Gastrocnemius medialis (tissue), 4 donors: Measurements from ENCODE around the gene SRGAP1. TPM values are rescaled to one million over a fixed set of nuclear protein-coding genes. Genes with fewer than 3 reads are reported as not detected.

Source experiments
- ATAC-seq, 2 donors: fragments of 150-250 bp; one replicate each; pipeline ENCODE4 v1.9.1; 2016
- DNase-seq, 2 donors: peaks; one replicate each; pipeline ENCODE4 v3.0.0-alpha.2; 2019
- H3K27ac ChIP-seq, 4 donors: fragments of 200-600 bp; sonication (generic); 1 replicate in 1 of 4; 2 replicates in 3 of 4; pipeline ENCODE4 v1.5.1; 2016 to 2018; ENCODE audit warnings: mild to moderate bottlenecking in 2 of 4, moderate library complexity in 1 of 4
- H3K27me3 ChIP-seq, 3 donors: fragments of 200-600 bp; sonication (generic) in 2 of 3; 1 replicate in 1 of 3; 2 replicates in 2 of 3; pipeline versions ENCODE4 v1.5.1 to v1.6.0; 2016 to 2019; ENCODE audit warnings: mild to moderate bottlenecking in 1 of 3, moderate library complexity in 1 of 3
- H3K36me3 ChIP-seq, 2 donors: fragments of 200-600 bp; sonication (generic) in 1 of 2; one replicate each; pipeline ENCODE4 v1.5.1; 2017 to 2018
- H3K4me1 ChIP-seq, 2 donors: fragments of 200-600 bp; sonication (generic) in 1 of 2; one replicate each; pipeline ENCODE4 v1.5.1; 2016 to 2017; ENCODE audit warnings: mild to moderate bottlenecking in 2 of 2
- H3K4me3 ChIP-seq, 4 donors: fragments of 200-600 bp; sonication (generic) in 3 of 4; 1 replicate in 1 of 4; 2 replicates in 3 of 4; pipeline ENCODE4 v1.5.1; 2016 to 2019; ENCODE audit warnings: mild to moderate bottlenecking in 2 of 4
- H3K9me3 ChIP-seq, 3 donors: fragments of 200-600 bp; sonication (generic) in 2 of 3; 1 replicate in 1 of 3; 2 replicates in 2 of 3; pipeline ENCODE4 v1.5.1; 2016 to 2019
- CTCF ChIP-seq, 5 experiments: fragments of 450-650 bp in 3 of 5; fragments of 200-600 bp in 2 of 5; sonication (generic) in 2 of 5; IDR thresholded peaks in 4 of 5; conservative IDR thresholded peaks in 1 of 5; 1 replicate in 4 of 5; 2 replicates in 1 of 5; pipeline ENCODE4 v1.5.1; 2016 to 2019; ENCODE audit warnings: antibody characterized with exemption in 5 of 5, mild to moderate bottlenecking in 3 of 5, moderate library complexity in 3 of 5
- POLR2A ChIP-seq, 2 donors: fragments of 450-650 bp; IDR thresholded peaks; one replicate each; pipeline ENCODE4 v1.6.1; 2017; ENCODE audit warnings: antibody characterized with exemption in 2 of 2, mild to moderate bottlenecking in 2 of 2, moderate library complexity in 2 of 2
- in situ Hi-C, 4 donors: fragments of 200-750 bp; cut with MboI; loops; one replicate each; pipeline versions ENCODE4 v1.15.0 to v1.8.0; 2017; ENCODE audit warnings: low sequenced_read_pairs in 4 of 4
- intact Hi-C: fragments of 100-400 bp; cut with DNase I; formaldehyde crosslinking; loops from one replicate; pipeline ENCODE4 v1.15.1; 2023; ENCODE audit warnings: low total_unique reads
- total RNA-seq, 4 donors: library from RNA; depleted of rRNA; stranded (reverse); fragments of >200 nt; gene quantifications; one replicate each; pipeline versions ENCODE4 v1.1.0 to v1.2.3, GENCODE V29; 2016

Gene SRGAP1
- total RNA-seq, 4 donors from 2014 or later = 0.36 to 0.85 (median 0.66) TPM

- H3K4me3 ChIP-seq = no peak overlapping the region
- no peaks in the 10 kb centered on the region for H3K36me3 ChIP-seq
- H3K9me3 ChIP-seq = no peaks in the 10 kb centered on the region
- TF ChIP-seq CTCF (IDR thresholded peaks at IDR 0.05 in 4 of 5, conservative IDR thresholded peaks at IDR 0.05 in 1 of 5) (no peak), POLR2A (IDR thresholded peaks at IDR 0.05) (no peak)
- no peaks in the 10 kb centered on the region for H3K4me1 ChIP-seq
- in situ Hi-C loops = no loop called here
- DNase-seq (no peak), ATAC-seq (no peak)
- H3K27ac ChIP-seq = no peak overlapping the region
- intact Hi-C loops = no loop called here
- H3K27me3 ChIP-seq = no peaks in the 10 kb centered on the region
Measured at GRCh38 chr12:63889721-63890509, 45.4 kb downstream of the SRGAP1 start.

GRCh38 chr12:63893170-63893569 is 48.7 kb downstream of the SRGAP1 start:
- DNase-seq (no peak), ATAC-seq (no peak)
- Histone ChIP-seq H3K9me3 (no peaks in the 10 kb centered on the region), H3K4me3 (no peak overlapping the region), H3K27ac (no peak overlapping the region), H3K36me3 (no peaks in the 10 kb centered on the region), H3K4me1 (no peaks in the 10 kb centered on the region), H3K27me3 (no peaks in the 10 kb centered on the region)
- in situ Hi-C loops (no loop called here), intact Hi-C loops (no loop called here)
- TF ChIP-seq CTCF (IDR thresholded peaks at IDR 0.05 in 4 of 5, conservative IDR thresholded peaks at IDR 0.05 in 1 of 5) (no peak), POLR2A (IDR thresholded peaks at IDR 0.05) (no peak)

GRCh38 chr12:63894132-63894531 is 49.6 kb downstream of the SRGAP1 start:
- no peak overlapping the region for H3K27ac ChIP-seq
- H3K9me3 ChIP-seq = no peaks in the 10 kb centered on the region
- no peak overlapping the region for H3K4me3 ChIP-seq
- no peaks in the 10 kb centered on the region for H3K27me3 ChIP-seq
- DNase-seq = no peak
- TF ChIP-seq POLR2A (IDR thresholded peaks at IDR 0.05) = no peak
- intact Hi-C loops (no loop called here), in situ Hi-C loops (no loop called here)
- H3K4me1 ChIP-seq = no peaks in the 10 kb centered on the region
- no peak for ATAC-seq
- no peaks in the 10 kb centered on the region for H3K36me3 ChIP-seq

- no peak for TF ChIP-seq POLR2A (IDR thresholded peaks at IDR 0.05)
- TF ChIP-seq CTCF (IDR thresholded peaks at IDR 0.05 in 4 of 5, conservative IDR thresholded peaks at IDR 0.05 in 1 of 5) = no peak
- Histone ChIP-seq H3K27ac (no peak overlapping the region), H3K4me3 (no peak overlapping the region), H3K9me3 (no peaks in the 10 kb centered on the region), H3K4me1 (no peaks in the 10 kb centered on the region), H3K27me3 (no peaks in the 10 kb centered on the region), H3K36me3 (no peaks in the 10 kb centered on the region)
- ATAC-seq (no peak), DNase-seq (no peak)
- intact Hi-C loops = no loop called here
- in situ Hi-C loops = no loop called here
Measured at GRCh38 chr12:63895841-63896240, 51.3 kb downstream of the SRGAP1 start.

- Histone ChIP-seq H3K27me3 (no peaks in the 10 kb centered on the region), H3K27ac (no peak overlapping the region), H3K4me3 (no peak overlapping the region), H3K9me3 (no peaks in the 10 kb centered on the region), H3K4me1 (no peaks in the 10 kb centered on the region), H3K36me3 (no peaks in the 10 kb centered on the region)
- no peak for TF ChIP-seq POLR2A (IDR thresholded peaks at IDR 0.05)
- no peak for TF ChIP-seq CTCF (IDR thresholded peaks at IDR 0.05 in 4 of 5, conservative IDR thresholded peaks at IDR 0.05 in 1 of 5)
- ATAC-seq (no peak), DNase-seq (no peak)
- in situ Hi-C loops = no loop called here
- intact Hi-C loops = no loop called here
Measured at GRCh38 chr12:63897931-63898330, 53.4 kb downstream of the SRGAP1 start.
